ENCODE data around the gene MPL.

DNA sequence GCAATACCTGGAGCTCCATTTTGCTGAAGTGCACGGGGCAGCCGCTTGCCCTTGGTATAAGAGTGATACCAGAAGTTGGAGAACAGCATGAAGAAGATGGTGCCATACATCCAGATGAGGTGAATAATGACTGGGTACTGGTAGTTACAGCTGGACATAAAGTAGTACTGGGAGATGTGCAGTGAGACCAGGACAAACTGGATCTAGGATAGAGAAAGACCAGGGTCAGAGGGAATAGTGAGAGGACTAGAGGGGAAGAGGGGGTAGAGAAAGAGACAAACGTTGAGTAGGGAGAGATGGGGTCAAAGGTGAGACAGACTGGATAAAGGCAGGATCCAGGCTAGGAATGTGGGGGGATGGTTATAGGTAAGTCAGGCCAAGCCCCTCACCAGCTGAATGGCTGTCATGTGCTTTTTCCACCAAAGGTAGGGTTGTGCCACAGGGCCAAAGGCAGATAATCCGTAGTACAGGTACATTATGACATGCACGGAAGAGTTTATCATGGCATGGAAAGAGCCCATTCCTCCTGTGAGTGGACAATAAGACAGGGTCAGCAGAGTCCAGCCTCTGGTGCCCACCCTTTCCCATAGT is 26.4 kb downstream of the MPL start:
- TF ChIP-seq EZH2 (IDR thresholded peaks at IDR 0.05; ENCODE audit: insufficient read depth, poor library complexity, severe bottlenecking) (no peak), EZH2phosphoT487 (IDR thresholded peaks at IDR 0.05; ENCODE audit: insufficient read depth, low read depth) (no peak)

Data from GM23248 (cell line).